HG02642 (cell line): ENCODE measurements around the gene PLEKHA6.
"Not testable (repeated sequence)": the region's sequence is repeated elsewhere in the genome, so short reads cannot be mapped to it uniquely, and the experiment has no call there.

Experiments
- ATAC-seq: cut with Tn5 transposase; IDR thresholded peaks from one replicate; pipeline ENCODE4 v1.9.1; 2021; ENCODE audit warnings: mild to moderate bottlenecking; ENCODE audit not compliant: unreplicated experiment, poor library complexity

Gene PLEKHA6

GRCh38 chr1:204251286-204251685 is 108.4 kb downstream of the PLEKHA6 start:
- ATAC-seq = no peak

DNA sequence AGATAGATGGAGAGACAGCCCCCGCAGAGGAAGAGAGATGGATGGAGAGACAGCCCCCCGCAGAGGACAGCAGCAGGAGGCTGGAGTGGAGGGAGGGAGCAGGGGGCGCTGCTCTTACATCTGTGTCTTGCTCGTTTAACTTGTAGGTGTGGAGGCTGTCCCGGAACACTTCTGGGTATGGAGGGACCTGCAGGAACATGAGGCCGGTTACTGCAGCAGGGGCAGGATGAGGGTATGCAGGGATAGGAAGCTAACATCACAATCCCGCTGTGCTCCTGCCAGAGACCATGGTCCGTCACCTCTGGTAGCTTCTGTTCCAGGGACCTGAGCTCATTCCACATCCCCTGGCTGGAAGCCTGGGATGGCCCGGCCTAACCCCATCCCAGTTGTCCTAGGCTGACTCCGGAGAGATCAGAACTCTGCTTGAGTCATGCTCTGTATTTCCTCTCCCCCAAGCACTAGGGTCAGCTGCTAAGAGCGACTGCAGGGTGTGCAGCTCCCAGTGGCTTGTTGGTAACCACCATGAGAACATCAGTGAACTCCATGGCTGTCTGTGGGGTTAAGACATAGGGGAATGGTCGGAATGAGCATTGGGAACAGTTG is 109.2 kb downstream of the PLEKHA6 start:
- ATAC-seq = no peak

DNA sequence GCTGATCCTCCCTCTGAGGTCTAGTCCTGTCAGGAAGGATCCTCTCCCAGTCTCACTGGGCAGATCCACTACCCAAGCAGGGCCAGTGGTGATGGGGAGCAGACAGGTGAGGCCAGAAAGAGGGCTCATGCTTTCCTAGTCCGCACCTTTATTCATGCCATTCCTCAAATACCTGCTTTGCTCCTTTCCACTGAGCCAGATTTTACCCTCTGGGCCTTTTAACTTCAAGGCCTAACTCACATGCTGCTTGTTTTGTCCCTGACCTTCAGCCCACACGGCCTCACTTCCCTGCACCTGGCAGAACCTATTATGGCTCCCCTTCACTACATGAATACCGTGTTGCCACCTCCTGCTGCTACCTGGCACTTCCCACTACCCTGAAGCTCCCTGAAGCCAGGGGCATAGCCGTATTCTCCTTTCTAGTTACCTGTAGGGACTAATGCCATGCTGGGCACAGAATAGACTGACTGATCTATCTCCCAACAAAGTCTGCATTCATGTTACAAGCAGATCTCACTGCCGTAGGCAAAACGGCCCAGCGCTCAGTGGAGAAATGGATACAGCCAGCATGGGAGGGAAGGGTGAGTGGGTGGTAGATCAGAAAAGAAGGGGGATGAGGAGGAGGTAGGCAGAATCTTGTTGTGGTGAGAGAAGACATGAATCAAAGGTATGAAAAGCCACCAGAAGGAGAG is 109.8 kb downstream of the PLEKHA6 start:
- no peak for ATAC-seq

DNA sequence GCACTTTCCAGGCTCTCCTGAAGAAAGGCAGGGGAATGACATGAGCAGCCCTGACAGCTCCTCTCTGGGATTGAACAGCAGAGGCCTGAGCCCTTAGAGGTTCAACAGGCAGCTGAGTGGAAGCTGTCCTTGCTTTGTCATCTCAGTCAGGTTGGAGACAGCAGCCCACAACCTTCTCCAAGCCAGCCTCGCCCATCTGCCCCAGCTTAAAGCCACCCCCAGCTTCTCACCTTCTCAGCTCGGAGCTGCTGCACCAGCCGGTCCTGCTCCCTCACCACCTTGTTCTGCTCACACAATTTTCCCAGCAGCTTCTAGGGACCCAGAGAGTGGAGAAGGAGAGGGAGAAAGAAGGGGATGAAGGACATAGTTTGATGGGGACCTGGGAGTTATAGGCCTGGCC is 110.8 kb downstream of the PLEKHA6 start:
- ATAC-seq = no peak

DNA sequence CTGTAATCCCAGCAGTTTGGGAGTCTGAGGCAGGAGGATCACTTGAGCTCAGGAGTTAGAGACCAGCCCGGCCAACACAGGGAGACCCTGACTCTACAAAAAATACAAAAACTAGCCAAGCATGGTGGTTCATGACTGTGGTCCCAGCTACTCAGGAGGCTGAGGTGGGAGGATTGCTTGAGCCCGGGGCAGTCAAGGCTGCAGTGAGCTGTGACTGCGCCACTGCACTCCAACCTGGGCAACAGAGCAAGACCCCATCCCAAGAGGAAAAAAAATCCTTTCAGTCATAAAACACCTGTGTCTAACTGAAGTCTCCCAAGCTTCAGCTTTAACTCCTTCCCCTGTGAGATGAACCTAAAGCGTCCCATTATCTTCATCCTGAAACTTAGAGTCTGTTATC is 112.9 kb downstream of the PLEKHA6 start:
- ATAC-seq = no peak

DNA sequence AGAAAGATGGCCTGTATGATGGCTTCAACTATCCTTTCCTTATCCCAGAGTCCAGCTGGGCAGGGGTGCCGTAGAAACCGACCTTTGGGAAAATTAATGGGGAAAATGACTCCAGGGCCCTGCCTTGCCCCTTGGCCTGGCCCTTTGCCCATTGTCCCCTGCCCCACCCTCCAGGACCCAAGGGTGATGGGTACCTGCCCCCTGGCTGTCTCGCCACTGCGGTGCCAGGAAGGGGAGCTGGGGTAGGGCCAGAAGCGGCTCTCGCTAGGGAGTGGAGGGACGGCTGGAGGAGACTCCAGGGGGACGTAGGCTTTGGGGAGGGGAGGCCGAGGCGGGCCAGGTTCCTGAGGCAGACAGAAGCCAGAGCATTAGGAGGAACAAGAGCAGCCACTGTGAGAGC is 116.8 kb downstream of the PLEKHA6 start:
- no peak for ATAC-seq

DNA sequence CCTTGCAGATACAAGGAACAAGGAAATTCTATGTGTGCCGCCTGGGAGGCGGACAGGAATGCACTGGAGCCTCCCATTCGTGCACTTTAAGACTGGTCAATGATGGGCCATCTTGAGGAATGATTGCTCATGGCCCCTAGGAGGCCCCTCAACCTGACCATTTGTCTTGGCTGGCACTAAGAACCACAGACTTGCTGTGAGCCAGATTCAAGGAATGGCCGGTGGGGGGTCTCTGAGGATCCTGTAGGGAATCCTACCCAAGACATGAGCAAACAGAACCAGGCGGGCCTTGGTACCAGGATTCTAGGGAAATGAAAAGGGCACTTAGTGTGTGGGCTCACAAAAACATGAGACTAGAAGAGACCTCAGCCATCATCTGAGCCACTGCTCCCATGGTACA is 117.8 kb downstream of the PLEKHA6 start:
- no peak for ATAC-seq

DNA sequence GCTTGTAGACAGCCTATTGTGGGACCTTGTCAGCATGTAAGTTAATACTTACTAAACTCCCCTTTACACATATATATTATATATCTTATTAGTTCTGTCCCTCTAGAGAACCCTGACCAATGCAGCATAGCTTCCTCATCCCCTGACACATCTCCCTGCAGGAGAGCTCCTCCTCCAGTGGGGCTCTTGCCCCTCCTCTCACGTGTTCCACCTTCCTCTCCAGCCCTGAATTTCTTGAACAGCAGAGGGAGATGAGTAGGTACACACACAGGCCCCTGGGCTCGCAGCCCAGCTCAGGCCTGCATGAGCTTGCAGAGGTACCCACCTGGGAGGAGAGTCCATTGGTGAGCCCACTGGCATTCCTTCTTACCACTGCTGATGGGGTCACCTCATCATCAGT is 118.7 kb downstream of the PLEKHA6 start:
- no peak for ATAC-seq

DNA sequence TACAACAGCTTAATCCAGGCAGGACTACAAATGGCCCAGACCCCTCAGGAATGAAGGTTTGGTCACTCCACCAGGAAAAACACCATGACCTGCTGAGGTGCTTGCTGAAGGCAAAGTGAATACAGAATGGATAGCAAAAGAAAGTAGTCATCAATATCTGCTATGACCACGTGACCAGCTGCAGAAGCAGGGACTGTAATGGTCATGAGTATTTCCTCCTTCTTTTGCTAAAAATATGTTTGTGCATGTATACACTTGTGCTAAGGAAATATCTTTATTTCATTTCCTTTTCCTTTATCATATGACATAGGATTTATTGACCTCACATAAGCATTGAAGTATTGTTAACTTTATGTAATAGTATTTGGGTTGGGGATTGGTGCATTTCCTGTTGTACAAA is 119.5 kb downstream of the PLEKHA6 start:
- no peak for ATAC-seq

DNA sequence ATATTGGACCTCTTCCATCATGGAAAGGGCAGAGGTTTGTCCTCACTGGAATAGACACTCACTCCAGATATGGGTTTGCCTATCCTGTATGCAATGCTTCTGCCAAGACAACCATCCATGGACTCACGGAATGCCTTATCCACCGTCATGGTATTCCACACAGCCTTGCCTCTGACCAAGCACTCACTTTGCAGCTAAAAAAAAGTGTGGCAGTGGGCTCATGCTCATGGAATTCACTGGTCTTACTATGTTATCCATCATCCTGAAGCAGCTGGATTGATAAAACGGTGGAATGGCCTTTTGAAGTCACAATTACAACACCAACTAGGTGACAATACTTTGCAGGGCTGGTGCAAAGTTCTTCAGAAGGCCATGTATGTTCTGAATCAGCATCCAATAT is 120.3 kb downstream of the PLEKHA6 start:
- ATAC-seq = not testable (repeated sequence)

DNA sequence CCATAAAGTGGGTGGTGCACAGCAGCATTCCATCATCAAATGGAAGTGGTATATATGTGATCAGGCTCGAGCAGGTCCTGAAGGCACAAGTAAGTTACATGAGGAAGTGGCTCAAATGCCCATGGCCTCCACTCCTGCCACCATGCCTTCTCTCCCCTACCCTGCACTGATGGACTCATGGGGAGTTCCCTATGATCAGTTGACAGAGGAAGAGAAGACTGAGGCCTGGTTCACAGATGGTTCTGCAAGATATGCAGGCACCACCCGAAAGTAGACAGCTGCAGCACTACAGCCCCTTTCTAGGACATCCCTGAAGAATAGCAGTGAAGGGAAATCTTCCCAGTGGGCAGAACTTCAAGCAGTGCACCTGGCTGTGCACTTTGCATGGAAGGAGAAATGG is 121.2 kb downstream of the PLEKHA6 start:
- ATAC-seq = not testable (repeated sequence)

DNA sequence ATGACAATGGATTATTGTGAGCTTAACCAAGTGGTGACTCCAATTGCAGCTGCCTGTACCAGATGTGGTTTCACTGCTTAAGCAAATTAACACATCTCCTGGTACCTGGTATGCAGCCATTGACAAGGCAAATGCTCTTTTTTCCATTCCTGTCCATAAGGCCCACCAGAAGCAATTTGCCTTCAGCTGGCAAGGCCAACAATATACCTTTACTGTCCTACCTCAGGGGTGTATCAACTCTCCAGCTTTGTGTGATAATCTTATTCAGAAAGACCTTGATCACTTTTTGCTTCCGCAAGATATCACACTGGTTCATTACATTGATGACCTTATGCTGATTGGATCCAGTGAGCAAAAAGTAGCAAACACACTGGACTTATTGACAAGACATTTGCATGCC is 122.2 kb downstream of the PLEKHA6 start:
- not testable (repeated sequence) for ATAC-seq

DNA sequence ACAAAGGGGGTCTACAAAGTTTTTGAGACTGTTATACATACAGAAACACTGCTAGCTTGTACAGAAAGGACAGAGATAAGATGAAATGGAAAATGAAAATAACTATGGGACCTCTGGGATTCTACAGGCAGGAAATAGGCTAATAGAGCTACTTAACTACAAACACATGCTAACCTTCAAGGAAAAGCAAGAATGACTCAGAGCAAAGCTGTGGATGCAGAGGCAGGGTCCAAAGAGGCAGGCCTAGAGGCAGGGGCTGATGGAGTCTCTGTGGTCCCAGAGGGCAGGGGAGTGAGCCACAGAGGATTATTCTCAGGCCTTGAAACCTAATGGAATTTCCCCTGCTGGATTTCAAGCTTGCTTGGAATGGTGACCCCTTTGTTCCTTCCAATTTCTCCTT is 127.2 kb downstream of the PLEKHA6 start:
- ATAC-seq = no peak

GRCh38 chr1:204230211-204230610 is 129.5 kb downstream of the PLEKHA6 start:
- no peak for ATAC-seq

DNA sequence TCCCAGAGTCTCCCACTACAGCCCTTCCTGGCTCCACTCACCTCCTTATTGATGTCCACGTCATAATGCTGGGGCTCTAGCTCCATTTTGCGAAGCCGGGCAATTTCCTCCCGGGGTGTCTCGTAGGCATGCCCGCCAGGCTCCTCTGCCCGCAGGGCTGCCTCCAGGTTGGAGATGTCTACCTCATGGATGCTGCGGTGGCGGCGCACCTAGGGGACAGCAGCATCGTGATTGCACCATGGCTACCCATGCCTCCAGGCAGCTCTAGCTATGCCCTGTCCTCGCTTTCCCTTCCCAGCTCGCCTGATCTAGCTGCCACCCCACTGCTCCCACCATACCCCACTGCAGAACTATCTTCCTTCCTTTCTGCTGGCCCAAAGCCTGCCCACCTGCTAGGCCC is 130.8 kb downstream of the PLEKHA6 start:
- no peak for ATAC-seq

GRCh38 chr1:204227996-204228785 is 131.5 kb downstream of the PLEKHA6 start:
- ATAC-seq = no peak

DNA sequence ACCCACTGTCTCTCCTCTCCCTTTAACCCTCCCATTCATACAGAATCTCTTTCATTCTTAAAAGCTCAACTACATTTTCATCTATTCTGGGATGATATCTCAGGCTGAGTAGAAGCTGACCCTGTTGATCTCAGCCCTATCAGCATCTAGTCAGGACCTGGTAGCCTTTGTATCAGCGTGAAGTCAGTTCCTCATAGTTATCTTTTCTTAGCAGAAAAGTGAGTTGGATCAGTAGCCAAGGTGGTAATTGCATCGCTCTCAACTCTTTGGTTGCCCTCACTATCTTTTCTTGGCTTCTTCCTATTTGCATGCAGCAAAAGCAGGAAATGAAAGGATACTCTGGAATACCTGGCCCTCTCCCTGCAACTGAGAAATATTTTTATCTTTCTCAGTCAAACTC is 132.4 kb downstream of the PLEKHA6 start:
- no peak for ATAC-seq

DNA sequence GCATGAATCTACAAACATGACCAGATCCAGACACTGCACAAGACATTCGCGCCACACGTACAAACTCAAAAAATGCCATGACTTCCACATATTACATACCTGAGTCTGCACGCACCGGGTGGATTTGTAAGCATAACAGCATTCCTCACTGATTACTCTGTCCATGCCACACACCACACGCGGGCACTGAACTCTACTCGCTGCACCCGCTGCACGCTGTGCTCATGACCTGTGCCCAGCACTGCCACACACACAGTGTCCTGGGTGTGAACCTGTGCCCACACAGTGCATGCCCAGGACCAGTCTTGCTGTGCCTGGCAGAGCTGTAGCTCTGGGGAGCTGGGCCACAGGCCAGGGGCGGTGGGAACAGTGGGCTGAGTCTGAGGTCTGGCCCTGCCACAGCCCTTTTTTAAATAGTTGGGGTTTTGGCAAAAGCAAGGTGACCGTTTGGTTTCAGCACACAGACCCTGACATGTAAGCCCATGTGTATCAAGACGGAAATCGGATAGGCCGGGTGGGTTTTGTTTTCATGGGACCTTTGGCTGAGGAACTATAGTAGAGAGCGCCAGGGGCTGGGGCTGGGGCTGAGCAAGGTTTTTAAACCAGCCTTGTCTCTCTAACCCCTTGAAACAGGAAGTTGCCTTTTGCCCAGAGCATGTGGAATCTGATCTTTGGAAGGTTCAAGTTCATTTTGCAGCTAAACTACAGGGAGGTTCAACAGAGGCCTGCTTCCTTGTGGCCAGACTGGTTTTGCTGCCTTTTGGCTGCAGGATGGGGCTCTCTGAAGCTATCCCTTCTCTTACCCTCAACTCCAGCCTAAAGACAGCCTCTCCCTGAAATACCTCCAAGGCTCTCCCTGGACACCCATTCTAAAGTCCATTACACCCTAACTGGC is 133.6 kb downstream of the PLEKHA6 start:
- no peak for ATAC-seq

DNA sequence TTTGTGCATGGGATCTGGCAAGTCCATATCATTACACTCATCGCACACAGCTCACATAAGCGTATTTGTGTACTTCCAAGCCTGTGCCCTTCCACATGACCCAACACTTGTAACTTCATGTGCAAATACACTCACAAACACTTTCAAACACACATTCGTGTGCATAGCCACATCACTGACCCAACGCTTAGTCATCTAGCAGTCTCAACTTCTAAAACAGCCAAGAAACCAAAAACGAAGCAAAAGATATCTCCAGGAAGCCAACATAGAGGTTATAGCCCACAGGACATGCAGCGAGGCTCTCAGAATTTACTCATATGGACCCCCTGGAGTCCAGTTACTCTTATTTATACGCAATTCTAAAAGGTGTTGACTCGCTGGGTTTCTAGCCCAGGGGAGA is 135.1 kb downstream of the PLEKHA6 start:
- no peak for ATAC-seq

DNA sequence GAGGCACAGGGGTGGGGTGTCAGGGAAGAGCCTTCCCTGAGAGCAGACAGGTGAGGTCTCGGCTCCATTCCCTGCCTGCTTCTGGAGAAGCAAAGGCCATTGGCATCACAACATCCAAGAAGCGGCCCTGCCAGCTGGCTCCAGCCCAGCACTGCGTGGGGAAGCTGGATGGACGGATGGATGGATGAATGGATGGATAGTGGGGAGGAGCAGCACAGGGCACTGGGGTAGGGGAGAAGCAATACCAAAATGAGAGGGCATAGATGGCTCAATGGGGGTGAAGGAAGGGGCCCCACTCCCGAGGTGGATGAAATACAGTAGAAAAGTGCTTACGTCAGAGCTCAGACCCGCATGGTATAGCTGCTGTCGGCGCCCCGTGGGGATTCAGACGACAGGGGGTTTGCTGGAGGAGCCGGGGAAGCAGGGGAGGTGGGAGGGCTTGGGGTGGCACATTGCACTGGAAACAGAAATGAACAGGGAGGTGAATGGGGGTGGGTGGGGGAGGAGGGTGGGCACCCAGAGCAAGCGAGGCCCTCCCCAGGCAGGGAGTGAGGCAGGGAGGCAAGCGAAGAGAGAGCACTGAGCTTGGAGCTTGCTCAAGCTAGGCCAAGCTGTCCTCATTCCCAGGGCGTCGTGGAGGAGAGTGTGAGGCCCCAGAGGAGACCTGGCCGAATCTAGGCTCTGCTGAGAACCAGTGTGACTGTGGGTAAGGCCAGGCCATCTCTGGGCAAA is 136.4 kb downstream of the PLEKHA6 start:
- no peak for ATAC-seq
